HG03354 (cell line): ENCODE results near the gene NOL9.
"Not testable (repeated sequence)": the region's sequence is repeated elsewhere in the genome, so short reads cannot be mapped to it uniquely, and the experiment has no call there.

ENCODE experiments used
- ATAC-seq: cut with Tn5 transposase; IDR thresholded peaks from one replicate; pipeline ENCODE4 v1.9.1; 2021; ENCODE audit warnings: mild to moderate bottlenecking; ENCODE audit not compliant: unreplicated experiment, poor library complexity, severe bottlenecking

Gene NOL9

DNA sequence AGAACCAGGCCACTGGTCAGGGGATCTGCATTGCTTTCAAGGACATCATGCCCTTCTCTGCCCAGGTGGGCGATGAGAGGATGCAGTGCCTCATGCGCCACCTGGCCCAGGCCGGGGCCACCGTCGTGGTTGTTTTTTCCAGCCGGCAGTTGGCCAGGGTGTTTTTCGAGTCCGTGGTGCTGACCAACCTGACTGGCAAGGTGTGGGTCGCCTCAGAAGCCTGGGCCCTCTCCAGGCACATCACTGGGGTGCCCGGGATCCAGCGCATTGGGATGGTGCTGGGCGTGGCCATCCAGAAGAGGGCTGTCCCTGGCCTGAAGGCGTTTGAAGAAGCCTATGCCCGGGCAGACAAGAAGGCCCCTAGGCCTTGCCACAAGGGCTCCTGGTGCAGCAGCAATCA lies 20.5 kb upstream of the NOL9 start:
- no peak for ATAC-seq

DNA sequence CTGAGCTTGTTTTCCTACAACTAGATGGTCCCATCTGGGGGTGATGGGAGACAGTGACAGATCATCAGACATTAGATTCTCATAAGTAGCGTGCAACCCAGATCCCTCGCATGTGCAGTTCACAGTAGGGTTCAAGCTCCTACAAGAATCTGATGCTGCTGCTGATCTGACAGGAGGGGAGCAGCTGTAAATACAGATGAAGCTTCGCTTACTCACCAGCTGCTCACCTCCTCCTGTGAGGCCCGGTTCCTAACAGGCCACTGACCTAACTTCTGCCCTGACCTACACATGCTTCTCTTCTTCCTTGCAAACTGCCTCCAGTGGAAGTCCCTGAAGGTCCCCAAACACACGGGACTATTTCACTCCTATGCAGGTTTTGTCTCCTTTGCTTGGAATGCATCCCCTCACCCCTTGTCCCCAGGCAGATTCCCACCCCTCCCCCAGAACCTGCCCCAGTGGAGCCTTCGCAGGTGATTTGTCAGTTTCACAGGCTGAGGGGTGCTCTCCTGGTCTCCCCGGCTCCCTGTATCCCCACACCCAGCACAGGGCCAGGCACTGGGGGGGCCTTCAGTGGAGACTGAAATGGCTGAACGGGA lies 19.8 kb upstream of the NOL9 start:
- ATAC-seq: no peak

- no peak for ATAC-seq
Observed at GRCh38 chr1:6572653-6573383, 18.5 kb upstream of the NOL9 start.

GRCh38 chr1:6570987-6571386 lies 16.7 kb upstream of the NOL9 start:
- ATAC-seq: no peak

DNA sequence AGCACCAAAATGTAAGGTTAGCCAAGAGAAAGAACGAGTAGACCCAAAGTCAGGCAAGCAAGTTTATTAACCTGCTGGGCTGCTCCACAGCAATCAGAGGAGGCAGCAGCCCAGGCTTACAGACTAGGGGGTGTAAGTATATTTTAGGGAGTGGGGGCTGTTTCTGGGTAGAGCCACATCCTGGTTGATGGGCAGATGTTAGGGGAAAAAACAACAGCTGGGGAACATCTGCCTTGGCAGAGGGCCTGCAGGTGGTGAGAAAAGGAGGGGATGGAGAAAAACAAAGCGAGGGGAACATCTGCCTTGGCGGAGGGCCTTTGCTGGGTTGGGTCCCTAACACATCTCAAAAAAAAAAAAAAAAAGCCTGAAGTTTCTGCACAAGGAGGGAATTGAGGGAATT lies 15.8 kb upstream of the NOL9 start:
- no peak for ATAC-seq

- no peak for ATAC-seq
Observed at GRCh38 chr1:6569033-6569432, 14.7 kb upstream of the NOL9 start.

DNA sequence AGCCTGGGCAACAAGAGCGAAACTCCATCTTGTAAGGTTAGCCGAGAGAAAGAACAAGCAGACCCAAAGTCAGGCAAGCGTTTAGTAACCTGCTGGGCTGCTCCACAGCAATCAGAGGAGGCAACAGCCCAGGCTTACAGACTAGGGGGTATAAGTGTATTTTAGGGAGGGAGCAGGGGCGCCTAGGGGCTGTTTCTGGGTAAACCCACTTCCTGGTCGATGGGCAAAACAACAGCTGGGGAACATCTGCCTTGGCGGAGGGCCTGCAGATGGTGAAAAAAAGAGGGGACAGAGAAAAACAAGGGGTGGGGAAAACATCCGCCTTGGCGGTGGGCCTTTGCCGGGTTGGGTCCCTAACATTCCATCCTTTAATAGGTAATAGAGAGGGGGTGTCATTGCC lies 6.0 kb upstream of the NOL9 start:
- no peak for ATAC-seq

- ATAC-seq: not testable (repeated sequence)
Observed at GRCh38 chr1:6559161-6559560, 4.8 kb upstream of the NOL9 start.

- no peak for ATAC-seq
Observed at GRCh38 chr1:6557597-6557996, 3.3 kb upstream of the NOL9 start.

- ATAC-seq: no peak
Observed at GRCh38 chr1:6554907-6555778, 830 bp upstream of the NOL9 start, which contains the start of gene TAS1R1. Gene TAS1R1 (plus strand): TSS chr1:6555307. CDS start chr1:6555374, 67 bp downstream.

DNA sequence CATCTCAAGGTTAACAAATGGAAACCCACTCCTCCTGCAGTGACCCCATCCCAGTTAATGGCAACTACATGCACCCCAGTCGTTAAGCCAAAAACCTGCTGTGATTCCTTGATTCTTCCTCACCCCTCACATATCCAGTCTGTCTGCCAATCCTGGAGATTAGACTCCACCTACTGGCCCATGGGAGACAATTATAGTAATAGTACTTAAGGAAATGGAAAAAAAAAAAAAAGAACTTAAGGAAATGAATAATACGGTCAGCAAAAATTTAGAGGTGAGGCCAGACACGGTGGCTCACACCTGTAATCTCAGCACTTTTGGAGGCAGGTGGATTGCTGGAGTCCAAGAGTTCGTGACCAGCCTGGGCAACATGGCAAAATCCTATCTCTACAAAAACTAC lies 7.0 kb downstream of the NOL9 start:
- ATAC-seq: no peak

- no peak for ATAC-seq
Observed at GRCh38 chr1:6546326-6546725, 8.0 kb downstream of the NOL9 start.

- ATAC-seq: no peak
Observed at GRCh38 chr1:6545276-6546112, 8.8 kb downstream of the NOL9 start.

GRCh38 chr1:6544831-6545230 lies 9.5 kb downstream of the NOL9 start:
- no peak for ATAC-seq

- ATAC-seq: no peak
Observed at GRCh38 chr1:6538956-6539355, 15.4 kb downstream of the NOL9 start.

- ATAC-seq: no peak
Observed at GRCh38 chr1:6536291-6536690, 18.0 kb downstream of the NOL9 start.

DNA sequence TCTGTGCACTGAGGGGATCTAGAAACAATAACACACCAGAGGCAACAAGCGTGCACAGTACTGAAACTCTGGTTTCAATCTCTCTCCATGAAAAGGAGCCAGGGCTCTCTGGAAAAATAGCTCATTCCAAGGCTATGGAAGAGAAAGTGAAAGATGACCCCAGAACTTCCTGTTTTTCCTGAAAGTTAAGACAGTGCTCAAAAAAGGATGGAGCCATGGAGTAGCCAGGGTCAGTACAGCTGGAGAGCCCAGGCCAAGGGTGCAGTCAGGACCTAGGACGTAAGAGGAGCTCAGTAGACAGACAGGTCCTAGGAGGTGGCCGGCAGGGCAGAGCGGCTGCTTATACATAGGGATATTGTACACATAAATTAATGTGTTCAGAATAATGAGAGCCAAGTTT lies 19.1 kb downstream of the NOL9 start:
- no peak for ATAC-seq

- ATAC-seq: no peak
Observed at GRCh38 chr1:6534248-6534822, 20.0 kb downstream of the NOL9 start.

GRCh38 chr1:6531996-6532395 lies 22.3 kb downstream of the NOL9 start:
- ATAC-seq: no peak
